HG02981 (cell line): ENCODE results near the gene SMIM27.
A peak's percentile ranks its signal among the peaks of the same experiment; 100 is the strongest.
"Not testable (repeated sequence)": the region's sequence is repeated elsewhere in the genome, so short reads cannot be mapped to it uniquely, and the experiment has no call there.

Experiments
- ATAC-seq: cut with Tn5 transposase; IDR thresholded peaks from one replicate; pipeline ENCODE4 v1.9.1; 2021; ENCODE audit warnings: mild to moderate bottlenecking, moderate library complexity; ENCODE audit not compliant: unreplicated experiment

SMIM27 gene

GRCh38 chr9:32552172-32552872 lies at the start of gene SMIM27, which contains the start of gene TOPORS:
Gene SMIM27 (plus strand): TSS chr9:32552327. CDS start chr9:32552435, 108 bp downstream.
Gene TOPORS (minus strand): TSS chr9:32552586. CDS start chr9:32552436, 150 bp downstream.
- peak; percentile 73 for ATAC-seq

GRCh38 chr9:32502464-32502863 lies 49.7 kb upstream of the SMIM27 start:
- no peak for ATAC-seq

- ATAC-seq = no peak
These were observed 49.1 kb upstream of the SMIM27 start for GRCh38 chr9:32503008-32503407.

GRCh38 chr9:32508728-32509127 lies 43.4 kb upstream of the SMIM27 start:
- no peak for ATAC-seq

GRCh38 chr9:32516241-32516640 lies 35.9 kb upstream of the SMIM27 start:
- no peak for ATAC-seq

GRCh38 chr9:32518276-32518675 lies 33.9 kb upstream of the SMIM27 start:
- no peak for ATAC-seq

GRCh38 chr9:32523910-32524309 lies 28.2 kb upstream of the SMIM27 start:
- no peak for ATAC-seq

GRCh38 chr9:32524558-32524891 lies 27.6 kb upstream of the SMIM27 start:
- ATAC-seq = not testable (repeated sequence)

GRCh38 chr9:32524892-32525708 lies 27.0 kb upstream of the SMIM27 start:
- ATAC-seq = peak; percentile 28

GRCh38 chr9:32525709-32526030 lies 26.5 kb upstream of the SMIM27 start:
- ATAC-seq = peak; percentile 15

- ATAC-seq = peak; percentile 65
These were observed 26.0 kb upstream of the SMIM27 start, which contains the start of gene RIGI for GRCh38 chr9:32526041-32526706. Gene RIGI (minus strand): TSS chr9:32526196. CDS start chr9:32526166, 30 bp downstream.

- no peak for ATAC-seq
These were observed 25.4 kb upstream of the SMIM27 start for GRCh38 chr9:32526707-32527048.

- ATAC-seq = no peak
These were observed 18.8 kb upstream of the SMIM27 start for GRCh38 chr9:32533336-32533735.

GRCh38 chr9:32533816-32534215 lies 18.3 kb upstream of the SMIM27 start:
- ATAC-seq = no peak

GRCh38 chr9:32543047-32543446 lies 9.1 kb upstream of the SMIM27 start:
- ATAC-seq = no peak

GRCh38 chr9:32545884-32546283 lies 6.2 kb upstream of the SMIM27 start:
- ATAC-seq = no peak

- not testable (repeated sequence) for ATAC-seq
These were observed 3.9 kb upstream of the SMIM27 start for GRCh38 chr9:32548213-32548612.

- ATAC-seq = no peak
These were observed 2.0 kb upstream of the SMIM27 start for GRCh38 chr9:32550150-32550561.

- ATAC-seq = peak; percentile 69
These were observed 1.4 kb upstream of the SMIM27 start for GRCh38 chr9:32550562-32551275.

- ATAC-seq = peak; percentile 4
These were observed 663 bp upstream of the SMIM27 start for GRCh38 chr9:32551276-32552051.
